CD4-positive, alpha-beta memory T cell (primary cell): ENCODE measurements around the gene ELL2. TPM values are rescaled to one million over a fixed set of nuclear protein-coding genes. Genes with fewer than 3 reads are reported as not detected.
A peak's percentile ranks its signal among the peaks of the same experiment; 100 is the strongest.

Experiments used
- CTCF ChIA-PET: fragments of 350-600 bp; sonication (Branson Sonifier 250); formaldehyde crosslinking; loops from one replicate; lab custom pipeline; 2021; ENCODE audit warnings: inconsistent platforms; ENCODE audit not compliant: partially characterized antibody; lab: Charles Lee
- POLR2A ChIA-PET: fragments of 350-600 bp; sonication (Branson Sonifier 250); formaldehyde crosslinking; loops from one replicate; lab custom pipeline; 2021; ENCODE audit not compliant: partially characterized antibody; lab: Charles Lee
- DNase-seq, 5 donors: peaks; one replicate each; pipeline versions ENCODE4 v3.0.0 to v3.0.0-alpha.2; 2020 to 2022; ENCODE audit warnings: mixed read lengths in 1 of 5
- H3K27ac ChIP-seq: one replicate; pipeline ENCODE4 v1.7.0; 2013; ENCODE audit warnings: low read depth, low read length
- H3K27me3 ChIP-seq: 2 replicates; pipeline ENCODE4 v1.7.0; 2013; ENCODE audit warnings: mild to moderate bottlenecking, low read length, moderate library complexity; ENCODE audit not compliant: insufficient read depth
- H3K36me3 ChIP-seq: 2 replicates; pipeline ENCODE4 v1.7.0; 2013; ENCODE audit warnings: mild to moderate bottlenecking, low read length, moderate library complexity; ENCODE audit not compliant: insufficient read depth
- H3K4me1 ChIP-seq: 2 replicates; pipeline ENCODE4 v1.7.0; 2013; ENCODE audit warnings: mild to moderate bottlenecking, low read length, moderate library complexity; ENCODE audit not compliant: insufficient read depth
- H3K4me3 ChIP-seq, 2 donors: one replicate each; pipeline ENCODE4 v1.7.0; 2013; ENCODE audit warnings: low read length in 2 of 2, mild to moderate bottlenecking in 1 of 2
- H3K9me3 ChIP-seq, 2 donors: one replicate each; pipeline ENCODE4 v1.7.0; 2013; ENCODE audit warnings: low read length in 2 of 2, control low read depth in 1 of 2; ENCODE audit not compliant: control insufficient read depth in 1 of 2
- H3K27ac Mint-ChIP-seq, 7 donors: one replicate each; pipeline ENCODE4 v1.8.0; 2020 to 2021; ENCODE audit warnings: mixed read lengths in 7 of 7, mild to moderate bottlenecking in 6 of 7, inconsistent platforms in 3 of 7, moderate library complexity in 3 of 7
- H3K27me3 Mint-ChIP-seq, 2 donors: one replicate each; pipeline ENCODE4 v1.8.0; 2020 to 2021; ENCODE audit warnings: mixed read lengths in 2 of 2
- H3K36me3 Mint-ChIP-seq, 2 donors: one replicate each; pipeline ENCODE4 v1.8.0; 2020 to 2021; ENCODE audit warnings: mixed read lengths in 2 of 2, inconsistent platforms in 1 of 2, mild to moderate bottlenecking in 1 of 2
- H3K4me1 Mint-ChIP-seq, 4 donors: one replicate each; pipeline ENCODE4 v1.8.0; 2020 to 2021; ENCODE audit warnings: mixed read lengths in 4 of 4, mild to moderate bottlenecking in 1 of 4
- H3K4me3 Mint-ChIP-seq, 8 donors: one replicate each; pipeline ENCODE4 v1.8.0; 2020 to 2021; ENCODE audit warnings: mixed read lengths in 8 of 8, mild to moderate bottlenecking in 7 of 8, moderate library complexity in 6 of 8, inconsistent platforms in 3 of 8
- H3K9me3 Mint-ChIP-seq, 8 donors: one replicate each; pipeline ENCODE4 v1.8.0; 2020 to 2021; ENCODE audit warnings: mixed read lengths in 8 of 8, mild to moderate bottlenecking in 5 of 8, inconsistent platforms in 3 of 8, moderate library complexity in 1 of 8
- intact Hi-C: fragments of 100-400 bp; cut with micrococcal nuclease; formaldehyde crosslinking; loops from one replicate; pipeline ENCODE4 v1.15.1; 2023
- polyA plus RNA-seq, 2 donors: library from polyadenylated mRNA; unstranded; fragments of 300-500 nt; fragmentation: Illumina TruSeq; gene quantifications; one replicate each; pipeline ENCODE4 v1.2.3, GENCODE V29; 2021
- total RNA-seq, 2 experiments: library from RNA; stranded (reverse); gene quantifications; one replicate each; pipeline ENCODE4 v1.2.3, GENCODE V29; 2021

Gene ELL2
- total and polyA plus RNA-seq, 4 experiments from 2014 or later = 2.8 to 15.6 (median 9.3) TPM

DNA sequence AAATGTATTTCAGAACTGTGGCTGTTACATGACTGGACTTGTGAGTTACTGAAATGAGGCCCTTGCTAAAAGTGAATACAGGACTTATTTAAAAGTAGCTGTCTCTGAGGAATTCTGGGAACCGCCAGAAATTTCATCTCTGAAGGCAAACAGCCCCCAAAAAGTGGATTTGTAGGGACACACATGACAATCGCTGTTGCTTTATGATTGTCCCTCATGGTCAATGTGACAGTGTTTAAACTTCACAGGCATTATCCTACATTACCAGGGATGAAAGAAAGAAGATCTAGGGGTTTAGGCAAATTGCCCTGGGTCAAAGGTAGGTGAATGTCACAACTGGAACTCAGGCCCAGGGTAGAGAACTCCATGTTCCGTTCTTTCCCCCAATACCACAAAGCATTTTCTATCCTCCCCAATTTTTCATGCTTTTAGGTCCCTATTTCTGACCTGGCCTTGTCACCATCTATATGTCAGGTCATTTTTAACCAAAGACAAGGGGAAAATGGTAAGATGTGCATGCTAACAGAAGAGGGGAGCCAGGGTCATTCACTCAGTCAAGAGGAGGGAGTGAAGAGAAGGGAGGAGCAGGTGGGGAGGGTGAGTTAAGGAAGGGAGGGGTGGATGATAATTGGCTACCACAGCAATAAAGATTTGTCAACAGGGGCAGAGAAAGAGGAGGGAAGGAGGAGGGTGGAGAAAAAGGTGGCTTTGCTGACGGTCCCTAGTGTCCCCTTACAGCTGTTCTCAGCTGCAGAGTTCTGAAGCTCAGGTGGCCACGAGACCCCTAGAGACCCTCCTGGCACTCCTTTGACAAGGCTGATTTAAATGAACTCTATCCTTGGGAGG, 81.3 kb downstream of the ELL2 start:
- Mint-ChIP-seq H3K27me3 (peaks cover 0 to 3% of the 10 kb centered on the region in 2 donors), H3K4me1 (no peaks in the 10 kb centered on the region), H3K36me3 (no peaks in the 10 kb centered on the region), H3K9me3 (no peaks in the 10 kb centered on the region), H3K4me3 (no peak overlapping the region), H3K27ac (peak overlapping the region in 1 of 7 donors; percentile 77)
- H3K27ac ChIP-seq = no peak overlapping the region
- ChIA-PET CTCF (interaction anchor here (1.5 kb wide), 1 partner anchor 21 kb away, joined by 4 read pairs; no protein-coding TSS in a partner anchor), POLR2A (no interaction called here)
- no peak for DNase-seq
- no peaks in the 10 kb centered on the region for H3K36me3 ChIP-seq
- H3K27me3 ChIP-seq = no peaks in the 10 kb centered on the region
- H3K4me1 ChIP-seq = no peaks in the 10 kb centered on the region
- intact Hi-C loops = no loop called here
- no peak overlapping the region for H3K4me3 ChIP-seq
- H3K9me3 ChIP-seq = no peaks in the 10 kb centered on the region

DNA sequence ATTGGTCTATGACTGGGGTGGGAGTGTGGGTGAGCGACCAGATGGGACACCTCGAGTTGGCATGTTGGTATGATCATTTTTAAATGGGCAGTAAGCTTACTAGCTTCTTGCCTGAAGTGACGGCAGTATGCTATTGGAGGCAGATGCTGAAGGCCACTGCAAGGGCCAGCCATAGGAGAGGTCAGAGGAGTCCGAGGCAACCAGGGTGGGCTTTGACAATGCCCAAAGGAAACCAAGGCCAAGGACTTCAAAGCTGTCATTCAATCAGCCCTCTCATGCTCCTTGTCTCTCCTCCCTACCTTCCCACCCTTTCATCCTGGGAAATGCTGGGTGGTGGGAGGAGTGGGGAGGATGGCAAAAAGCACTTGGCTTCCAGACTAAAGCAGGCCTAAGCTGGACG, 82.0 kb downstream of the ELL2 start:
- Histone ChIP-seq H3K36me3 (no peaks in the 10 kb centered on the region), H3K9me3 (no peaks in the 10 kb centered on the region), H3K27ac (no peak overlapping the region), H3K4me1 (no peaks in the 10 kb centered on the region), H3K27me3 (no peaks in the 10 kb centered on the region), H3K4me3 (no peak overlapping the region)
- ChIA-PET POLR2A (no interaction called here), CTCF (interaction anchor here (1.5 kb wide), 1 partner anchor 21 kb away, joined by 4 read pairs; no protein-coding TSS in a partner anchor)
- Mint-ChIP-seq H3K36me3 (no peaks in the 10 kb centered on the region), H3K27ac (peak overlapping the region in 1 of 7 donors; percentile 25), H3K9me3 (no peaks in the 10 kb centered on the region), H3K27me3 (peaks cover 0 to 3% of the 10 kb centered on the region in 2 donors), H3K4me1 (no peaks in the 10 kb centered on the region), H3K4me3 (no peak overlapping the region)
- DNase-seq = no peak
- intact Hi-C loops = no loop called here

- Histone ChIP-seq H3K27ac (no peak overlapping the region), H3K4me1 (no peaks in the 10 kb centered on the region), H3K36me3 (no peaks in the 10 kb centered on the region), H3K27me3 (no peaks in the 10 kb centered on the region), H3K4me3 (no peak overlapping the region), H3K9me3 (no peaks in the 10 kb centered on the region)
- Mint-ChIP-seq H3K9me3 (no peaks in the 10 kb centered on the region), H3K27ac (no peak overlapping the region), H3K36me3 (no peaks in the 10 kb centered on the region), H3K4me1 (no peaks in the 10 kb centered on the region), H3K27me3 (peaks cover 0 to 3% of the 10 kb centered on the region in 2 donors), H3K4me3 (no peak overlapping the region)
- CTCF ChIA-PET = interaction anchor here (0.7 to 1.5 kb wide), 3 partner anchors 12 to 22 kb away, joined by 3 to 4 read pairs (median 3); no protein-coding TSS in a partner anchor
- DNase-seq = no peak
- POLR2A ChIA-PET = no interaction called here
- intact Hi-C loops = no loop called here
Observed at GRCh38 chr5:95878417-95879323, 83.0 kb downstream of the ELL2 start.

GRCh38 chr5:95876782-95877181, 84.9 kb downstream of the ELL2 start:
- intact Hi-C loops = no loop called here
- no peak for DNase-seq
- Mint-ChIP-seq H3K9me3 (no peaks in the 10 kb centered on the region), H3K27ac (no peak overlapping the region), H3K4me3 (no peak overlapping the region), H3K27me3 (peaks cover 0 to 3% of the 10 kb centered on the region in 2 donors), H3K4me1 (peaks cover 0 to 12% (median 4%) of the 10 kb centered on the region in 4 donors), H3K36me3 (no peaks in the 10 kb centered on the region)
- no peaks in the 10 kb centered on the region for H3K36me3 ChIP-seq
- H3K4me1 ChIP-seq = no peaks in the 10 kb centered on the region
- CTCF ChIA-PET = interaction anchor here (1.6 kb wide), 1 partner anchor 460 kb away, joined by 5 read pairs; no protein-coding TSS in a partner anchor
- POLR2A ChIA-PET = no interaction called here
- H3K27me3 ChIP-seq = no peaks in the 10 kb centered on the region
- no peaks in the 10 kb centered on the region for H3K9me3 ChIP-seq
- H3K4me3 ChIP-seq = no peak overlapping the region
- H3K27ac ChIP-seq = no peak overlapping the region

GRCh38 chr5:95874246-95874645, 87.4 kb downstream of the ELL2 start:
- intact Hi-C loops = no loop called here
- Histone ChIP-seq H3K27ac (no peak overlapping the region), H3K4me1 (peaks cover 22% of the 10 kb centered on the region), H3K36me3 (no peaks in the 10 kb centered on the region), H3K9me3 (no peaks in the 10 kb centered on the region), H3K27me3 (no peaks in the 10 kb centered on the region), H3K4me3 (no peak overlapping the region)
- Mint-ChIP-seq H3K27ac (no peak overlapping the region), H3K4me3 (no peak overlapping the region), H3K9me3 (no peaks in the 10 kb centered on the region), H3K36me3 (no peaks in the 10 kb centered on the region), H3K27me3 (no peaks in the 10 kb centered on the region), H3K4me1 (peaks cover 17 to 34% (median 23%) of the 10 kb centered on the region in 4 donors)
- ChIA-PET CTCF (interaction anchor here (1.1 to 1.3 kb wide), 2 partner anchors 93 to 463 kb away, joined by 3 to 5 read pairs; no protein-coding TSS in a partner anchor), POLR2A (no interaction called here)
- DNase-seq = no peak

- no peaks in the 10 kb centered on the region for H3K36me3 ChIP-seq
- ChIA-PET POLR2A (no interaction called here), CTCF (interaction anchor here (1.1 kb wide), 2 partner anchors 11 to 464 kb away, joined by 3 to 5 read pairs; no protein-coding TSS in a partner anchor)
- H3K4me1 Mint-ChIP-seq = peaks cover 23 to 43% (median 30%) of the 10 kb centered on the region in 4 donors
- intact Hi-C loops = no loop called here
- H3K36me3 Mint-ChIP-seq = no peaks in the 10 kb centered on the region
- H3K27me3 Mint-ChIP-seq = no peaks in the 10 kb centered on the region
- H3K4me3 ChIP-seq = no peak overlapping the region
- H3K4me3 Mint-ChIP-seq = no peak overlapping the region
- DNase-seq = no peak
- H3K27ac ChIP-seq = no peak overlapping the region
- no peak overlapping the region for H3K27ac Mint-ChIP-seq
- no peaks in the 10 kb centered on the region for H3K9me3 Mint-ChIP-seq
- no peaks in the 10 kb centered on the region for H3K9me3 ChIP-seq
- H3K27me3 ChIP-seq = no peaks in the 10 kb centered on the region
- H3K4me1 ChIP-seq = peaks cover 31% of the 10 kb centered on the region
Observed at GRCh38 chr5:95873351-95873750, 88.3 kb downstream of the ELL2 start.
